IMR-90 (cell line): ENCODE results near the gene OR1A1. TPM values are rescaled to one million over a fixed set of nuclear protein-coding genes. Genes with fewer than 3 reads are reported as not detected.
"Not testable (repeated sequence)": the region's sequence is repeated elsewhere in the genome, so short reads cannot be mapped to it uniquely, and the experiment has no call there.

ENCODE experiments used
- ATAC-seq: fragments of 200-7000 bp; cut with Tn5 transposase; 2 replicates; pipeline ENCODE4 v1.9.1; 2020; ENCODE audit warnings: low read depth, mild to moderate bottlenecking, moderate library complexity
- BruUV-seq: library from RNA; stranded (reverse); fragments of 400-500 nt; replicated peaks from 2 replicates; lab custom pipeline; 2021; lab: Mats Ljungman, UMichigan
- CTCF ChIA-PET: fragments of 300-600 bp; formaldehyde crosslinking; extraction: SDS; loops from one replicate; lab custom pipeline; 2021; ENCODE audit warnings: antibody characterized with exemption; lab: Yijun Ruan, JAX
- POLR2A ChIA-PET: fragments of 300-600 bp; sonication (Branson Sonifier 250); formaldehyde crosslinking; loops from one replicate; lab custom pipeline; 2022; ENCODE audit warnings: antibody characterized with exemption; ENCODE audit not compliant: unreplicated experiment; lab: Charles Lee
- DNase-seq: peaks from one replicate; pipeline ENCODE4 v3.0.0; 2013
- H2AFZ ChIP-seq: replicated peaks from 2 replicates; pipeline ENCODE3; 2013; ENCODE audit warnings: low read length, mild to moderate bottlenecking; ENCODE audit not compliant: poor library complexity
- H2AK5ac ChIP-seq: 2 replicates; pipeline ENCODE4 v1.6.1; 2013; ENCODE audit warnings: low read depth, low read length, inconsistent platforms
- H2AK9ac ChIP-seq: replicated peaks from 2 replicates; pipeline ENCODE3; 2013; ENCODE audit warnings: mild to moderate bottlenecking, low read depth, low read length, moderate library complexity; ENCODE audit not compliant: poor library complexity
- H2BK120ac ChIP-seq: 2 replicates; pipeline ENCODE4 v1.6.1; 2013; ENCODE audit warnings: low read depth, low read length, inconsistent platforms
- H2BK15ac ChIP-seq: 3 replicates; pipeline ENCODE4 v1.6.1; 2013; ENCODE audit warnings: low read depth, low read length, inconsistent platforms
- H2BK20ac ChIP-seq: 2 replicates; pipeline ENCODE4 v1.6.1; 2013; ENCODE audit warnings: low read depth, mild to moderate bottlenecking, inconsistent platforms, low read length, moderate library complexity
- H2BK5ac ChIP-seq: 2 replicates; pipeline ENCODE4 v1.6.1; 2013; ENCODE audit warnings: mild to moderate bottlenecking, low read depth, low read length, inconsistent platforms; ENCODE audit not compliant: poor library complexity, severe bottlenecking
- H3K14ac ChIP-seq: replicated peaks from 2 replicates; pipeline ENCODE4 v1.6.1; 2013; ENCODE audit warnings: low read depth, low read length, inconsistent platforms
- H3K18ac ChIP-seq: 2 replicates; pipeline ENCODE4 v1.6.1; 2013; ENCODE audit warnings: low read depth, low read length, control low read depth
- H3K23ac ChIP-seq: 2 replicates; pipeline ENCODE4 v1.6.1; 2013; ENCODE audit warnings: low read depth, low read length, inconsistent platforms
- H3K27ac ChIP-seq: 2 replicates; pipeline ENCODE4 v1.5.1; 2013; ENCODE audit warnings: mild to moderate bottlenecking, control low read depth, low read length; ENCODE audit not compliant: insufficient read depth
- H3K27me3 ChIP-seq: 2 replicates; pipeline ENCODE4 v1.6.1; 2013; ENCODE audit warnings: low read length; ENCODE audit not compliant: control insufficient read depth, insufficient read depth
- H3K36me3 ChIP-seq: 2 replicates; pipeline ENCODE4 v1.6.1; 2013; ENCODE audit warnings: low read length, mixed read lengths; ENCODE audit not compliant: control insufficient read depth, insufficient read depth
- H3K4ac ChIP-seq: 2 replicates; pipeline ENCODE4 v1.6.1; 2013; ENCODE audit warnings: low read depth, low read length, inconsistent platforms
- H3K4me1 ChIP-seq: 2 replicates; pipeline ENCODE4 v1.6.1; 2013; ENCODE audit warnings: low read length, mixed read lengths; ENCODE audit not compliant: control insufficient read depth, insufficient read depth
- H3K4me2 ChIP-seq: 2 replicates; pipeline ENCODE4 v1.6.1; 2013; ENCODE audit warnings: low read depth, mild to moderate bottlenecking, control low read depth, low read length, moderate library complexity
- H3K4me3 ChIP-seq: 2 replicates; pipeline ENCODE4 v1.5.1; 2013; ENCODE audit warnings: low read depth, mild to moderate bottlenecking, control low read depth, low read length, moderate library complexity; ENCODE audit not compliant: insufficient read depth
- H3K56ac ChIP-seq: 2 replicates; pipeline ENCODE4 v1.6.1; 2013; ENCODE audit warnings: low read length, inconsistent platforms; ENCODE audit not compliant: insufficient read depth; ENCODE audit errors: extremely low read depth
- H3K79me1 ChIP-seq, 2 experiments: 2 replicates each; pipeline ENCODE4 v1.6.1; 2013; ENCODE audit warnings: low read length in 2 of 2, inconsistent platforms in 1 of 2, low read depth in 1 of 2
- H3K9ac ChIP-seq: 2 replicates; pipeline ENCODE4 v1.6.1; 2013; ENCODE audit warnings: low read depth, low read length, control low read depth
- H3K9me1 ChIP-seq: 2 replicates; pipeline ENCODE4 v1.6.1; 2013; ENCODE audit warnings: low read length, inconsistent platforms; ENCODE audit not compliant: insufficient read depth
- H3K9me3 ChIP-seq: 2 replicates; pipeline ENCODE4 v1.6.1; 2013; ENCODE audit warnings: low read length; ENCODE audit not compliant: control insufficient read depth, insufficient read depth
- H4K20me1 ChIP-seq: 2 replicates; pipeline ENCODE4 v1.6.1; 2013; ENCODE audit warnings: low read length, inconsistent platforms; ENCODE audit not compliant: insufficient read depth
- H4K5ac ChIP-seq: 2 replicates; pipeline ENCODE4 v1.6.1; 2013; ENCODE audit warnings: mild to moderate bottlenecking, low read depth, low read length, control low read depth
- H4K8ac ChIP-seq, 2 experiments: 2 replicates each; pipeline ENCODE4 v1.6.1; 2013; ENCODE audit warnings: low read depth in 2 of 2, low read length in 2 of 2, control low read depth in 1 of 2, inconsistent platforms in 1 of 2
- H4K91ac ChIP-seq: 2 replicates; pipeline ENCODE4 v1.6.1; 2013; ENCODE audit warnings: low read depth, low read length, inconsistent platforms; ENCODE audit not compliant: insufficient read depth
- NFE2L2 ChIP-seq: fragments of 150-350 bp; IDR thresholded peaks from 2 replicates; pipeline ENCODE4 v1.6.1; 2016; ENCODE audit warnings: low read depth, mild to moderate bottlenecking, low read length
- RAD21 ChIP-seq: IDR thresholded peaks from 2 replicates; pipeline ENCODE4 v1.6.1; 2012; ENCODE audit warnings: low read length, improper control_type of control experiment
- WGBS, 2 experiments: methylation state at CpG; one replicate each; pipeline versions ENCODE4 v1.1.5 to v1.1.7; 2013; ENCODE audit warnings: missing lambda C conversion rate in 2 of 2; ENCODE audit not compliant: insufficient read length in 1 of 2; ENCODE audit errors: extremely low coverage in 2 of 2; 5-methylcytosine and 5-hydroxymethylcytosine counted together
- dilution Hi-C: fragments of 300-500 bp; cut with HindIII; formaldehyde crosslinking; loops from one replicate; pipeline ENCODE4 v1.14.3; 2018; ENCODE audit warnings: low sequenced_read_pairs; ENCODE audit not compliant: unreplicated experiment
- in situ Hi-C: fragments of 300-500 bp; cut with MboI; formaldehyde crosslinking; loops from 3 replicates; pipeline ENCODE4 v1.14.3; 2019; ENCODE audit warnings: low sequenced_read_pairs, inconsistent platforms, mixed read lengths
- intact Hi-C: fragments of 100-400 bp; cut with micrococcal nuclease; formaldehyde crosslinking; loops from 2 replicates; pipeline ENCODE4 v1.10.0; 2022
- polyA plus RNA-seq, 3 experiments: library from polyadenylated mRNA; depleted of rRNA; stranded (reverse); fragments of >200 nt; gene quantifications; 2 replicates each; pipeline ENCODE4 v1.2.3, GENCODE V29; 2012; ENCODE audit warnings: low replicate concordance in 1 of 3
- total RNA-seq: library from RNA; depleted of rRNA; stranded (reverse); fragments of >200 nt; gene quantifications from 2 replicates; pipeline ENCODE4 v1.2.3, GENCODE V29; 2012

OR1A1 gene
- total and polyA plus RNA-seq, 2 of the 4 experiments (the other 2 are of a cell fraction) = not detected

GRCh38 chr17:3213587-3213986 lies 6.1 kb downstream of the OR1A1 start:
- H3K27me3 ChIP-seq = no peaks in the 10 kb centered on the region
- H3K9me3 ChIP-seq = peaks cover 11% of the 10 kb centered on the region; the same call in 1 of the 2 replicates
- no peak overlapping the region for H4K91ac ChIP-seq
- H3K27ac ChIP-seq = no peak overlapping the region
- no peak overlapping the region for H3K14ac ChIP-seq
- no peak overlapping the region for H2AK5ac ChIP-seq
- 53% methylated on average over 5 of the region's 6 CpGs; no CpG with 5 or more reads in 1 of the 2 experiments for WGBS, 2 experiments
- TF ChIP-seq RAD21 (no peak), NFE2L2 (no peak)
- CTCF ChIA-PET = no interaction called here
- dilution Hi-C loops (no loop called here), intact Hi-C loops (no loop called here), in situ Hi-C loops (no loop called here)
- no peak overlapping the region for H2BK120ac ChIP-seq
- H2AK9ac ChIP-seq = no peak overlapping the region
- no peak overlapping the region for H3K9ac ChIP-seq
- BruUV-seq = no TSS peak
- H3K9me1 ChIP-seq = no peaks in the 10 kb centered on the region
- no peak overlapping the region for H4K5ac ChIP-seq
- H3K23ac ChIP-seq = no peak overlapping the region
- no peaks in the 10 kb centered on the region for H3K79me1 ChIP-seq
- H3K56ac ChIP-seq = no peak overlapping the region
- no peak overlapping the region for H2BK5ac ChIP-seq
- no peak overlapping the region for H2AFZ ChIP-seq
- H3K4ac ChIP-seq = no peak overlapping the region
- no peak overlapping the region for H3K4me3 ChIP-seq
- H3K18ac ChIP-seq = no peak overlapping the region
- H2BK20ac ChIP-seq = no peak overlapping the region
- no peaks in the 10 kb centered on the region for H3K4me1 ChIP-seq
- H3K4me2 ChIP-seq = no peak overlapping the region
- no peak overlapping the region for H2BK15ac ChIP-seq
- no peaks in the 10 kb centered on the region for H4K20me1 ChIP-seq
- no peaks in the 10 kb centered on the region for H3K36me3 ChIP-seq
- ATAC-seq = no peak
- POLR2A ChIA-PET = no interaction called here
- no peak for DNase-seq
- no peak overlapping the region for H4K8ac ChIP-seq

- CTCF ChIA-PET, H4K8ac ChIP-seq, H3K4ac ChIP-seq, H3K23ac ChIP-seq, H3K4me2 ChIP-seq, intact Hi-C loops, H3K14ac ChIP-seq, H2AK5ac ChIP-seq, H2BK15ac ChIP-seq, H2BK5ac ChIP-seq, H3K9me1 ChIP-seq, H2BK20ac ChIP-seq, H3K9ac ChIP-seq, POLR2A ChIA-PET, H3K18ac ChIP-seq, H3K36me3 ChIP-seq, H2AFZ ChIP-seq, ATAC-seq, H4K91ac ChIP-seq, H3K56ac ChIP-seq, H4K20me1 ChIP-seq, H3K27ac ChIP-seq, in situ Hi-C loops, BruUV-seq, H3K9me3 ChIP-seq, H3K4me3 ChIP-seq, H2BK120ac ChIP-seq, H3K27me3 ChIP-seq, H3K4me1 ChIP-seq, DNase-seq, dilution Hi-C loops, H4K5ac ChIP-seq, H3K79me1 ChIP-seq, H2AK9ac ChIP-seq: not testable (repeated sequence)
- no CpG with 5 or more reads among the region's 3 CpGs for WGBS, 2 experiments
Observed at GRCh38 chr17:3219978-3220377, 12.5 kb downstream of the OR1A1 start.
